A549 (cell line): Measurements from ENCODE around the gene FGD4. TPM values are rescaled to one million over a fixed set of nuclear protein-coding genes. Genes with fewer than 3 reads are reported as not detected.

Experiments
- ATAC-seq, 2 experiments: fragments of 200-7000 bp in 1 of 2; fragments of >200 bp in 1 of 2; cut with Nextera tagmentation in 1 of 2; cut with Tn5 transposase in 1 of 2; 3 replicates each; pipeline versions ENCODE4 v1.8.0 to v1.9.1; 2018 to 2020; ENCODE audit warnings: mild to moderate bottlenecking in 1 of 2, moderate library complexity in 1 of 2
- CTCF ChIA-PET: fragments of 300-600 bp; sonication (Branson Sonifier 250); formaldehyde crosslinking; extraction: SDS; loops from one replicate; lab custom pipeline; 2021; ENCODE audit warnings: antibody characterized with exemption, inconsistent platforms; lab: Yijun Ruan, JAX
- POLR2A ChIA-PET: fragments of 350-600 bp; formaldehyde crosslinking; extraction: SDS; loops from one replicate; lab custom pipeline; 2021; ENCODE audit warnings: antibody characterized with exemption, inconsistent platforms; lab: Yijun Ruan, JAX
- DNase-seq, 2 experiments: peaks; one replicate each; pipeline versions ENCODE4 v3.0.0 to v3.0.0-alpha.2; 2011 to 2016; ENCODE audit warnings: low read depth in 1 of 2, low spot score in 1 of 2
- FAIRE-seq: peaks from 2 replicates; lab custom pipeline; 2011; peaks lifted over from hg19 to GRCh38; lab: Jason Lieb, UNC
- H3K27ac ChIP-seq, 2 experiments: fragments of >200 bp; sonication (Bioruptor Twin); formaldehyde crosslinking; 3 replicates each; pipeline ENCODE4 v1.5.1; 2016 to 2017
- H3K4me1 ChIP-seq: fragments of >200 bp; sonication (Bioruptor Twin); formaldehyde crosslinking; 3 replicates; pipeline ENCODE4 v1.6.1; 2016
- H3K4me2 ChIP-seq: fragments of >200 bp; sonication (Bioruptor Twin); formaldehyde crosslinking; 3 replicates; pipeline ENCODE4 v1.6.1; 2016
- H3K4me3 ChIP-seq: fragments of >200 bp; sonication (Bioruptor Twin); formaldehyde crosslinking; 3 replicates; pipeline ENCODE4 v1.5.1; 2016
- H3K9me3 ChIP-seq: fragments of >200 bp; sonication (Bioruptor Twin); formaldehyde crosslinking; 3 replicates; pipeline ENCODE4 v1.6.1; 2016
- CHD2 ChIP-seq: fragments of 150-350 bp; IDR thresholded peaks from 2 replicates; pipeline ENCODE4 v1.6.1; 2014; ENCODE audit warnings: low read length; ENCODE audit not compliant: partially characterized antibody
- FOSL2 ChIP-seq, 2 experiments: fragments of 450-650 bp in 1 of 2; fragments of >200 bp in 1 of 2; sonication (Bioruptor Twin) in 1 of 2; formaldehyde crosslinking; IDR thresholded peaks; 2 replicates each; pipeline versions ENCODE4 v1.5.0 to v1.6.1; 2016 to 2020; ENCODE audit warnings: mild to moderate bottlenecking in 1 of 2, moderate library complexity in 1 of 2
- HDAC2 ChIP-seq: fragments of 200-600 bp; sonication (generic); IDR thresholded peaks from 2 replicates; pipeline ENCODE4 v1.6.1; 2016
- HOXA7 ChIP-seq: fragments of 250-450 bp; sonication (Bioruptor Pico); IDR thresholded peaks from 2 replicates; pipeline ENCODE4 v1.5.0; 2020; ENCODE audit warnings: mild to moderate bottlenecking, moderate library complexity
- HOXB13 ChIP-seq: fragments of 250-450 bp; sonication (Bioruptor Pico); IDR thresholded peaks from 2 replicates; pipeline ENCODE4 v1.5.0; 2020; ENCODE audit warnings: low read depth, mild to moderate bottlenecking, moderate library complexity
- JUNB ChIP-seq: fragments of >200 bp; sonication (Bioruptor Twin); formaldehyde crosslinking; IDR thresholded peaks from 2 replicates; pipeline ENCODE4 v1.6.1; 2016
- KDM5A ChIP-seq: fragments of 200-600 bp; sonication (generic); IDR thresholded peaks from 2 replicates; pipeline ENCODE4 v1.6.1; 2016; ENCODE audit warnings: antibody characterized with exemption, mild to moderate bottlenecking
- MAZ ChIP-seq: fragments of 150-350 bp; IDR thresholded peaks from 2 replicates; pipeline ENCODE4 v1.6.1; 2014; ENCODE audit warnings: antibody characterized with exemption, low read depth, low read length, borderline replicate concordance
- MYC ChIP-seq: IDR thresholded peaks from 2 replicates; pipeline ENCODE4 v1.6.1; 2012; ENCODE audit warnings: mild to moderate bottlenecking, inconsistent platforms, low read length, improper control_type of control experiment, borderline replicate concordance
- RAD21 ChIP-seq, 2 experiments: fragments of >200 bp in 1 of 2; sonication (Bioruptor Twin) in 1 of 2; formaldehyde crosslinking in 1 of 2; IDR thresholded peaks in 1 of 2; conservative IDR thresholded peaks in 1 of 2; 2 replicates in 1 of 2; 3 replicates in 1 of 2; pipeline ENCODE4 v1.6.1; 2012 to 2018; ENCODE audit warnings: inconsistent platforms in 1 of 2
- RCOR1 ChIP-seq: fragments of 150-350 bp; IDR thresholded peaks from 2 replicates; pipeline ENCODE4 v1.6.1; 2014; ENCODE audit warnings: antibody characterized with exemption, low read length, low read depth
- SMC3 ChIP-seq: fragments of >200 bp; sonication (Bioruptor Twin); formaldehyde crosslinking; IDR thresholded peaks from 3 replicates; pipeline ENCODE4 v1.6.1; 2018; ENCODE audit warnings: inconsistent platforms
- SREBF2 ChIP-seq: fragments of 450-650 bp; IDR thresholded peaks from 2 replicates; pipeline ENCODE4 v1.6.1; 2014; ENCODE audit warnings: mild to moderate bottlenecking, moderate library complexity
- TP53 ChIP-seq: fragments of 250-450 bp; sonication (Bioruptor Pico); IDR thresholded peaks from 2 replicates; pipeline ENCODE4 v1.5.0; 2021; ENCODE audit warnings: mild to moderate bottlenecking, moderate library complexity
- ZSCAN20 ChIP-seq: fragments of 250-450 bp; sonication (Bioruptor Pico); IDR thresholded peaks from 2 replicates; pipeline ENCODE4 v1.8.0; 2022; ENCODE audit warnings: mild to moderate bottlenecking, moderate library complexity
- WGBS: methylation state at CpG from one replicate; pipeline ENCODE4 v1.1.6; 2017; ENCODE audit errors: missing lambda C conversion rate; 5-methylcytosine and 5-hydroxymethylcytosine counted together
- polyA plus RNA-seq, 4 experiments: library from polyadenylated mRNA; depleted of rRNA in 3 of 4; stranded (reverse); fragments of >200 nt; fragmentation: RNase III in 1 of 4; extraction: RNeasy Plus Mini Kit Qiagen cat#74134 plus additional on column Dnase treatment in 1 of 4; gene quantifications; 2 replicates in 3 of 4; 3 replicates in 1 of 4; pipeline ENCODE4 v1.2.3, GENCODE V29; 2011 to 2017
- TF ChIP-seq, protein P1 (sequence below): fragments of 250-450 bp; sonication (Bioruptor Pico); IDR thresholded peaks from 2 replicates; pipeline ENCODE4 v1.5.0; 2020; ENCODE audit warnings: low read depth, mild to moderate bottlenecking, moderate library complexity
- TF ChIP-seq, protein P2 (sequence below): fragments of >200 bp; sonication (Bioruptor Twin); formaldehyde crosslinking; IDR thresholded peaks from 2 replicates; pipeline ENCODE4 v1.6.1; 2016
- TF ChIP-seq, protein P3 (sequence below): fragments of 200-600 bp; sonication (generic); IDR thresholded peaks from 2 replicates; pipeline ENCODE4 v1.6.1; 2016; ENCODE audit warnings: antibody characterized with exemption, mild to moderate bottlenecking, moderate library complexity
- TF ChIP-seq, protein P4 (sequence below): IDR thresholded peaks from 2 replicates; pipeline ENCODE4 v1.6.1; 2012

The FGD4 gene
- polyA plus RNA-seq, 2 of the 4 experiments (the other 2 are of a cell fraction) = 2.2 to 6.0 TPM

DNA sequence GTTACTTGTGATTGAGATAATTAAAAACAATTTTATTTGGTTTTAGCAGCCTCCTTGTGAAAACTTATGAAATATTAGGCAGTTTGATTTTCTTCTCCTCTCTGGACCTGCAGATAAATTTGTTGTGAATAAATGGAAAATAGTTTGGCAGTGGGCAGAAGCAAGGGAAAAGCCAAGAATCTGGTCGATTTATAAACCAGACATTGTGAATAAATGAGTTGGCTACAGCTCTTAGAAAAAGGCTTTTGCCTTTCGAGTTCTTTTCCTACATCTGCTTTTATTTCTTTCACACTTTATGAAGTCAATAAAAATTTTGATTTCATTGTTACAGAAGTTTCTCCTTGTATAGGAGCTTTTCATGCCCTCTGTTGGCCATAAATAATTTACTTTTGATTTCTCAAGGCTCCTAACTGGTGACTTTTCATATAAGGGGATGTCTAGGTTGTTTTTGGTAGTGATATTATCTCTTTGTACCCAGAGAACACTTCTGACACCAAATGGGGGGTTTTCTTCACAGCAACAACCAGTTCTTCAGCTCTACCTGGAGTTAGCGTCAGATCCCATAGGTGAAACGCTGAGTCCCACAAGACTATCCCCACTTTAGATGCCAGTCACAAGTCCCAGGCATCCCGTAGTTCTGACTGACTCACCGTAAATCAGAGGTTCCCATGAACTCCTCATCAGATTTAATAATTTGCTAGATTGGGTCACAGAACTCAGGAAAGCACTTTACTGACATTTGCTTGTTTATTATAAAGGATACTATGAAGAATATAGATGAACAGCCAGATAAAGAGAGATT lies 143.3 kb downstream of the FGD4 start:
- Histone ChIP-seq H3K4me1 (peaks cover 33% of the 10 kb centered on the region), H3K4me2 (peak overlapping the region; percentile 47), H3K9me3 (no peaks in the 10 kb centered on the region), H3K4me3 (no peak overlapping the region), H3K27ac (peak overlapping the region; percentile 31 to 66; a peak in 4 of 6 replicates)
- ChIA-PET CTCF (interaction anchor here (1.0 to 1.2 kb wide), 3 partner anchors 29 to 66 kb away, joined by 3 to 4 read pairs (median 3); no protein-coding TSS in a partner anchor), POLR2A (interaction anchor here (0.7 kb wide), 1 partner anchor 1479 kb away, joined by 4 read pairs; no protein-coding TSS in a partner anchor)
- WGBS = 69% methylated on average over 6 of the region's 6 CpGs
- FAIRE-seq = no peak
- no peak for DNase-seq
- TF ChIP-seq SMC3 = peak; percentile 33; the same call in 1 of the 3 replicates
- 0 out of 5 replicates have a peak, but pooled peaks of 1 of the 2 experiments have one; percentile 10 for TF ChIP-seq RAD21 (conservative IDR thresholded peaks at IDR 0.05 in 1 of 2, IDR thresholded peaks at IDR 0.05 in 1 of 2)
- no peak for TF ChIP-seq HOXB13 (CRISPR knock-in tag)
- ATAC-seq = peak in 1 of 2 experiments; percentile 29; a peak in 1 of 6 replicates

DNA sequence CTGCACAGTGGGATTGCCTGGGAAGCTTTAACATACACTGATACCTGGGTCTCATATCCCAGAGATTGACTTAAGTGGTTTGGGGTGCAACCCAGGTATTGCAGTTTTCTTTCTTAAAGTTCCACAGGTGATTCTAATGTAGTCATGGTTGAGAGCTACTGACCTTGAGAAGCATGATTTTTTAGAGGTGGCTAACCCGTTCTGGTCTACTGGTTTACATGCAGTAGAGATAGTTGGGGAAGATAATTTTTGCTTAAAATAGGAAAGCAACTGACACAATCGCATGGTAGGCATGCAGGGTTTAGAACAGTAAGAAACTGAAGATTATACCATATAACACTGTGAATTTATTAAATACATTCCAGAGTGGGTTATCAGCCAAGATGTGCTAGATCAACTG lies 145.5 kb downstream of the FGD4 start:
- DNase-seq (no peak), FAIRE-seq (no peak)
- TF ChIP-seq RCOR1 (no peak), ZSCAN20 (no peak), FOSL2 (IDR thresholded peaks at IDR 0.05) (no peak), FOSL2 (CRISPR knock-in tag; IDR thresholded peaks at IDR 0.05) (no peak), HOXA7 (CRISPR knock-in tag) (no peak), SREBF2 (no peak), HDAC2 (no peak), KDM5A (no peak), TP53 (CRISPR knock-in tag) (no peak), JUNB (no peak), MYC (no peak), MAZ (no peak), CHD2 (no peak)
- TF ChIP-seq, protein P1, sequence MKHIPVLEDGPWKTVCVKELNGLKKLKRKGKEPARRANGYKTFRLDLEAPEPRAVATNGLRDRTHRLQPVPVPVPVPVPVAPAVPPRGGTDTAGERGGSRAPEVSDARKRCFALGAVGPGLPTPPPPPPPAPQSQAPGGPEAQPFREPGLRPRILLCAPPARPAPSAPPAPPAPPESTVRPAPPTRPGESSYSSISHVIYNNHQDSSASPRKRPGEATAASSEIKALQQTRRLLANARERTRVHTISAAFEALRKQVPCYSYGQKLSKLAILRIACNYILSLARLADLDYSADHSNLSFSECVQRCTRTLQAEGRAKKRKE (CRISPR knock-in tag) = no peak
- TF ChIP-seq, protein P2, sequence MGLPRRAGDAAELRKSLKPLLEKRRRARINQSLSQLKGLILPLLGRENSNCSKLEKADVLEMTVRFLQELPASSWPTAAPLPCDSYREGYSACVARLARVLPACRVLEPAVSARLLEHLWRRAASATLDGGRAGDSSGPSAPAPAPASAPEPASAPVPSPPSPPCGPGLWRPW = no peak
- TF ChIP-seq, protein P3, sequence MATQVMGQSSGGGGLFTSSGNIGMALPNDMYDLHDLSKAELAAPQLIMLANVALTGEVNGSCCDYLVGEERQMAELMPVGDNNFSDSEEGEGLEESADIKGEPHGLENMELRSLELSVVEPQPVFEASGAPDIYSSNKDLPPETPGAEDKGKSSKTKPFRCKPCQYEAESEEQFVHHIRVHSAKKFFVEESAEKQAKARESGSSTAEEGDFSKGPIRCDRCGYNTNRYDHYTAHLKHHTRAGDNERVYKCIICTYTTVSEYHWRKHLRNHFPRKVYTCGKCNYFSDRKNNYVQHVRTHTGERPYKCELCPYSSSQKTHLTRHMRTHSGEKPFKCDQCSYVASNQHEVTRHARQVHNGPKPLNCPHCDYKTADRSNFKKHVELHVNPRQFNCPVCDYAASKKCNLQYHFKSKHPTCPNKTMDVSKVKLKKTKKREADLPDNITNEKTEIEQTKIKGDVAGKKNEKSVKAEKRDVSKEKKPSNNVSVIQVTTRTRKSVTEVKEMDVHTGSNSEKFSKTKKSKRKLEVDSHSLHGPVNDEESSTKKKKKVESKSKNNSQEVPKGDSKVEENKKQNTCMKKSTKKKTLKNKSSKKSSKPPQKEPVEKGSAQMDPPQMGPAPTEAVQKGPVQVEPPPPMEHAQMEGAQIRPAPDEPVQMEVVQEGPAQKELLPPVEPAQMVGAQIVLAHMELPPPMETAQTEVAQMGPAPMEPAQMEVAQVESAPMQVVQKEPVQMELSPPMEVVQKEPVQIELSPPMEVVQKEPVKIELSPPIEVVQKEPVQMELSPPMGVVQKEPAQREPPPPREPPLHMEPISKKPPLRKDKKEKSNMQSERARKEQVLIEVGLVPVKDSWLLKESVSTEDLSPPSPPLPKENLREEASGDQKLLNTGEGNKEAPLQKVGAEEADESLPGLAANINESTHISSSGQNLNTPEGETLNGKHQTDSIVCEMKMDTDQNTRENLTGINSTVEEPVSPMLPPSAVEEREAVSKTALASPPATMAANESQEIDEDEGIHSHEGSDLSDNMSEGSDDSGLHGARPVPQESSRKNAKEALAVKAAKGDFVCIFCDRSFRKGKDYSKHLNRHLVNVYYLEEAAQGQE = no peak
- TF ChIP-seq, protein P4, sequence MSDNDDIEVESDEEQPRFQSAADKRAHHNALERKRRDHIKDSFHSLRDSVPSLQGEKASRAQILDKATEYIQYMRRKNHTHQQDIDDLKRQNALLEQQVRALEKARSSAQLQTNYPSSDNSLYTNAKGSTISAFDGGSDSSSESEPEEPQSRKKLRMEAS = no peak
- TF ChIP-seq, all 56 proteins: peak for 0

More for the DNA sequence above, 145.5 kb downstream of the FGD4 start:
- Histone ChIP-seq H3K9me3 (no peaks in the 10 kb centered on the region), H3K4me1 (peaks cover 33% of the 10 kb centered on the region), H3K4me3 (no peak overlapping the region), H3K4me2 (no peak overlapping the region), H3K27ac (no peak overlapping the region)
- ChIA-PET POLR2A (no interaction called here), CTCF (interaction anchor here (2.5 kb wide), 1 partner anchor 11 kb away, joined by 7 read pairs; no protein-coding TSS in a partner anchor)
- ATAC-seq = no peak
- WGBS = 90% methylated on average over 2 of the region's 2 CpGs
